Measurements from ENCODE around the gene CDHR3.

Gene CDHR3

DNA sequence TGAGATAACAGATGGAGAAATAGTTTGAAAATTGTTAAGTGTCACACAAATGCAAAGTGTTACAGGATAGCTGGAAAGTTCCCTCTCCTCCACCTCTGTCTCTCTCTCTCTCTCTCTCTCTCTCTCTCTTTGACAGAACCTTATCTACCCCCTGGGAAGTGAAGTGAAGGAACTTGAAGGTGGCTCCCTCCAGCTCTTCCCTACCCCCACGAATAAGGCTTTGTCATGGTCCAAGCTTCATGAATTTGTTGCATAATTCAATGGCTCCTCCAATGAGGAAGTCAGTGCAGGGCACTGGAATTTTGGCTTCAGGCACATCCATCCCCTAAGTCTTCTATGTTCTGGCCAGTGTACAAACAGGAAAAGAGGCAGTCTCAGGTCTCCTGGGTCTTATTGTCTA is 66.4 kb downstream of the CDHR3 start:
- no peak for DNase-seq (ENCODE audit: low spot score)

DNA sequence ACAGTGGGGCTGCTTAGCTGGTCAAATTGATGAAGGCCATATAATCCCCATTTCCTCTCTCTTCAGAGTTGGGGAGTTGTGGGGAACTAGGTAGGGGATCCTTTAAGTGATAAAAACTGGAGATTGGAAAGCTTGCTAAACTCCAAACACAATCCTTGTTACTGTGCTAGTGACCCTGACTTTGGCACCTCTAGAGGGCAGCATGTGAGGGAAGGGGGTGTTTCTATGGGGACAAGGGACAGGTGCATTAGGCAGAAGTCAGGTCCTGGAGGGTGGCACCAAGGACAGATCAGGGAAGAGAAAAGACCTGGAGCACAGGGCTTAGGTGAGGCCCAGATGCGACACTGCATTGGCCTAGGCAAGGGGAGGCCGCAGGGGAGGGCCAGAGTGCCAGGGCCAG is 66.9 kb downstream of the CDHR3 start:
- no peak for DNase-seq (ENCODE audit: low spot score)

DNA sequence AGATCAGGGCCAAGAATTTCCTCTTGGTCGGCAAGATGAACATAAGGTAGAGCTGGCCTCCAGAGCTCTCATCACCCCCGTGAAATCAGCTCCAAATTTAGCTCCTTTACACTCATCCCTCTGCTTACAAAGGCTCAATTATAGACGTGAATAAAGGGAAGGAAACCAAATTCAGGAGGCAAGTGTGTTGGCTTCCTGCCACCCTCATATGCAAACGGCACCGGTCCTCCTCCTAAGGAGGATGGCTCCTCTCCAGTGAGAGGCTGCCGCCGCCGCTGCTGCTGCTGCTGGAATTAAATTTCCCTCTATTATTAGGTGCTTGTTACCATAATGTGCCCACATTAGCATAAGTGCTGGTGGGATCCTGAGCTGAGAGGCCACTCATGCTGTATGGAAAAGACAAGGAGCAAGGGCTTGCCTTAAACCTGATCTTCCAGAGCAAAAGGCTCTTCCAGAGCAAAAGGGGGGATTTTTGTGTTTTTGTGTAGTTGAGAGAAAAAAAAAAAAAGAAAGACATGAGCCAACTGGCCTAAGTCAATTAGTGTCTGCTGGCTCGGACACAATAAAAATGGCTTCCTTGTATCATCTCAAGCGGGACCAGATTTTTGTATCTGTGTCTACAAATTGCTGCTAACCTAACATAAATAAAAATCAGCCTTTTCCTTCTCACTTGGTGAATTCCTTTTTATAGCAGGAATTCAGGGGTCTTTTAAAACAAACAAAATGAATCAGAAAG is 68.4 kb downstream of the CDHR3 start:
- no peak for DNase-seq (ENCODE audit: low spot score)

DNA sequence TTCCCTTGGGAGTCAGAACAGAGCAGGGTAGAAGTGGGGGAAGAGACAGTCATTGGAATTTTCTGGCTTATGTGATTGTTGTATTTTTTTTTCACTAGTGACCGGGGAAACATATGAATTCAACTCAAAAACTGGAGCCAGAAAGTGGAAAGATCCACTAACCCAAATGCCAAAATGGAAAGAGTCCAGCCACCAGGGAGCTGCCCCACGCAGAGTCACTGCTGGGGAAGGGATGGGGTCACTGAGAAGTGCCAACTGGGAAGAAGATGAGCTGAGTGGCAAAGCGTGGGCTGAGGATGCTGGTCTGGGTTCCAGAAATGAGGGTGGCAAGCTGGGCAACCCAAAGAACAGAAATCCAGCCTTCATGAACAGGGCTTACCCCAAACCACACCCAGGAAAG is 69.2 kb downstream of the CDHR3 start:
- no peak for DNase-seq (ENCODE audit: low spot score)

DNA sequence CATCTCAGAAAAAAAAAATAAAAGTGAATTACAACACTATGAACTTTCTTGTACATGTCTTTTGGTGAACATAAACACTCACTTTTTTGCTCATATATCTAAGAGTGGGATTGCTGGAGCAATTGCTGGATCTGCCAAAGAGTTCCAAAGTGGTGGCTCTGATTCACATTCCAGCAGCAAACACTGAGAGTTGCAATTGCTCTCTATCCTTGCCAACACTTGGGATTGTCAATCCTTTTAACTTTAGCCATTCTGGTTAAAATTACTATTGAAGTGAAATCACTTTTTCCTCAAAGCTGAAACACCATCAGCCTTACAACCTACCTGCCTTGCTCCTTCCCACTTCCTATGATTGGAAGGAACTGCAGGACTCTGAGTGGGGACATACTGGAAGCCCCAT is 70.7 kb downstream of the CDHR3 start:
- DNase-seq (ENCODE audit: low spot score): no peak

DNA sequence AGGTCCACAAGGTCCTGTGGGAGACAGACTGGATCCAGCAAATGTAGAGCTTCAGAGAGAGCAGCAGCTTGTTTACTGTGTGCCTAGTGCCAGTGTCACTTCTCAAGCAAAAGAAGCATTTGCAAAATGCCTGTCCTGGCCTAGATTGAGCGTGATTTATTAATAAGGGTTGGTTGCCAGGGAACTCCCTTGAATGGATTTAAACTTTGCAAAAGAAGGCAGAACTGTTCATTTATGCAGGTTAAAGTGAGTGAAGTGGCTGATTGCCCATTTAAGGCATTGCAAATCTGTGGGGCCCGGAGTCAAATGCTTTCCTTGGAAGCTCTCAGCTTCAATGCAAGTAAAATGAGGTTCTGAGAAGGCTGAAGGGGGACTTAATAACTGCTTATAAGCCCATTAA is 71.3 kb downstream of the CDHR3 start:
- DNase-seq (ENCODE audit: low spot score): no peak

DNA sequence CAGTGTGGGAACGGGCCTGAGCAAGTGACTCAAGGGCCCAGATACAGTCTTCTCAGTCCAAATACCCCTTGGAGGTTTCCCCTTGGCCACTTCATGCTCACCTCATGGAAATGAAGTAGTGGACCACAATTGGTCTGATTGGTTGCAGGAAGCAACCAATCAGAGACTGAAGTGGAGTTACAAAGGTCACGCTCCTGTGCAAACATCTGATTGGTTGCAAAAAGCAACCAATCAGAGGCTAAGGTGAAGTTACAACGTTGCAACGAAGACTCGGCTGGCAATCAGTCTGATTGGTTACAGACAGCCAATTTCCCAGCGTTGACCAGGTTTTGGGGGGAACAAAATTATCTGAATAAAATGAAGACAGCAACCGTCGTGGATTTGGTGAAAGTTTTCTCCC is 72.5 kb downstream of the CDHR3 start:
- no peak for DNase-seq (ENCODE audit: low spot score)

DNA sequence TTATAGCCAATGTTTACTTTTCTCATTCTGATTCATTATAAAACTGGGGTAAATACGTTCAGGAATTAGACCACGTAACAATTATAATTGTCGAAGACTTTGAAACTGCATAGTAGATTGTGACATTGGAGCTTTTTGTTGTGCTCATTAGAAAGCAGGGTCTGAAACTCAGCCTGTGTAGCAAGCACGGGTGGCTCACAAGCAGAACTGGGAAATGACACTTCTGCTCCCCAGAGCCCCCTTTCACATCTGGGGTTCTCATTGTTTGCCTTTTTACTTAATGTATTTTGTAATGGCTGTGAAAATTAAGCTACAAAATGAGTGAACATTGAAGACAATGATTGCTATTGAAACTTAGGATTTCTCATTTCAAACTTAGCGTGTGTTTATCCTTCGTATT is 72.9 kb downstream of the CDHR3 start:
- no peak for DNase-seq (ENCODE audit: low spot score)

DNA sequence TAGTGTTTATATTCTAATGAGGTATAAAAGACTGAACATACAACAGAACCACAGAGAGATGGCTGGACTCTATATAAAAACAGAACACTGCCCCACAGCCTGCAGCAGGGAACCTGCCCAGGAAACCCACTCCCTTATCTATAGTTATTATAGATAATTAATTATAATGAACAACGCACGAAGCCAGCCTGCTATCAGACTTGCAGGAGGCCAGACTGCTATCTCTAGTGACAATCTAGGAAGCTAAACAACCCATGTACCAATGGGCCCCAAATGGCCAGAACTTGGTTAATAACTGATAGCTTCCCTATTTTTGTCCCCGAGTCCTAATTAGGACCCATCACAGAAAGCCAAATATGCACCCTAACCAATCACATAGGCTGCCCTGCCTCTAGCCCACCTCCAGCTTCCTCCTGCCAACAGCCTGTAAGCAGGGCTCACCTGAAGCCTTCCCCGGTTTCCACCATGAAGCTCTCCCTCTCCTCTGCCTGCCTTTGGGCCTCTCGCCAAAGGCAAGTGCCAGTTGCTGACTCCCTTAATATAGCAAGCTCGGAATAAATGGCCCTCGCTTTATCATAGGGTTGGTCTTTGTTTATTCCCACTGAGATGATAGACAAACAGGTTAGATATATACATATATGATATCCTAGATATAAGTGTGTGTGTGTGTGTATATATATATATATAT is 74.6 kb downstream of the CDHR3 start:
- DNase-seq (ENCODE audit: low spot score): no peak

DNA sequence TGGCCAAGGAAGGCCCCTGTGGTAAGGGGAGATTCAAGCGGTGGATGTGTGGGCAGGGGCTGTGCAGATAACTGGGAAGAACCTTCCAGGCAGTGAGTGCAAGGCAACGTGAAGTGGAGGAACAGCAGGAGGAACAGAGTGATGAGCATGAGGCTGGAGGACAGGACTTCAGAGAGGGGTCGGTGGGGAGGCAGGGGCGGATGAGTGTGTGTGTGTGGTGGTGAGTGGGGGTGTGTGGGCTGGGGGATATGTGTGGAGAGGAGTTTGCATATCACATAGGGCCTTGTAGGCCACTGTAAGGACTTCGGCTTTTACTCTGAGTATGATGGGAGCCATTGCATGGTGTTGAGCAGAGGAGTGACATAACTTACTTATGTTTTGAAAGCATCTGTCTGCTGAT is 75.2 kb downstream of the CDHR3 start:
- no peak for DNase-seq (ENCODE audit: low spot score)

DNA sequence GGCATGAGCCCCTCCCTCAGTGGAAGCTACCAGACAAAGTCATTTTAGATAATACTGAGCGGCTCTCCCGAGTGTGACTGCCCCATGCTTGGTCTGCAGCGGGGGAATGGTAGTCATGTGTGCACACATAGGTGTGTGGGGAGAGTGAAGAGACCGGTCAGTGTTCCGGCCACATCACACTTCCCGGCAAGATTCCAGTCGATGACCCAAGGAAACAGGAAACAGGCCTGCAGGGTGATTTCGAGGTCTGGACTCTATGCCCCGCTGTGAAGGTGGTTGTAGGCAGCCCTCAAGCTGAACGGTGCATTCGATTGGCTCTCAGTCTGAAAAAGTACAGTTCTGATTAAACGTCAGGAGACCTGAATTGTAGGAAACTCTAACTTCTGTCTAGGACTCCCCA is 75.9 kb downstream of the CDHR3 start:
- no peak for DNase-seq (ENCODE audit: low spot score)

DNA sequence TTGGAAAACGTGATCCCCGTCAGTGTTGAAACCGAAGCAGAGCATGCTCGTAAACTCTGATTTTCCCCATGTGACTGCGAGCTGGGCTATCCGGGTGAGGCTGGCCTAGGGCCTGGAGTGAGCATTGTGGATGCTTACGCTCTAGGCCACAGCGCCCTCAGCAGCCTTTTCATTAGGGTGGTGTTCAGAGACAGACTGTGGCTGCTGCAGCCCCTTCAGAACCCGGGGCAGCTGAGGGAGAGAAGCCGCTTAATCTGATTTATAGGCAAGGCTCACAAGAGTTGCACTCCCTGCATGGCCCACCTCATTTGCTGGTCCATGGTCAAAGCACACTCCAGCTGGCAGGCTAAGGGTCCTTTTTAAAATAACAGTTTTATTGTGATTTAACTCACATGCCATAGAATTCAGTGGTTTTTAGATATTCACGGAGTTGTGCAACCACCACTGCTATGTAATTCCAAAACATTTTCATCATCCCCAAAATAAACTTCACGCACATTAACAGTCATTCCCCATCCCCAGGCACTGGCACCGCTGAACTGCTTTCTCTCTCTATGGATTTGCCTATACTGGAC is 76.5 kb downstream of the CDHR3 start:
- no peak for DNase-seq (ENCODE audit: low spot score)

DNA sequence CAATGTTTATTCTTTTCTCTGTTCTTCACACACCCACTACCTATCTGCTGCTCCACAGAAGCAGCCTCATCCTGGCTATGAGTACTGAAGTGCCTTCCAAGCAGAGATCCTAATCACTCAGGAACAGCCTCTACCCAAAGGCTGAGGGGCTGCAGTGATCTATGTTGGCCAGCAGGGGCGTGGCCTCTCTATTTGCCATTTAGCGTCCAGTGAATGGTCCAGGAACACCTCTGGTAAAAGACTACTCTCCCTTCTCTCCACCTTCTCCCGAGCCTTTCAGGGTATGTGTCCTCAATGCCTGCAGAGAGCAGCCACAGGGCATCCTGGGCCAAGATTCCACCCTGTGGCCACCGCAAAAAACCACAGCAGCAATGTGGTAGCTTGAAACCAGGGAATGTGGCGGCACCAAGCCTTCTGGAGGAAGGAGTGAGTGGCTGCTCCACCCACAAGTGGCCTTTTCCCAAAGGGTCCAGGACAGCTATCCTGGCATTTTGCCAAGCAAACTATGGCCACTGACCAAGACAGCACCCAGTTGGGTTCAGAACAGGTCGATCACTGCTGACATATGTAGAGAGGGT is 78.2 kb downstream of the CDHR3 start:
- DNase-seq (ENCODE audit: low spot score): peak; percentile 31

DNA sequence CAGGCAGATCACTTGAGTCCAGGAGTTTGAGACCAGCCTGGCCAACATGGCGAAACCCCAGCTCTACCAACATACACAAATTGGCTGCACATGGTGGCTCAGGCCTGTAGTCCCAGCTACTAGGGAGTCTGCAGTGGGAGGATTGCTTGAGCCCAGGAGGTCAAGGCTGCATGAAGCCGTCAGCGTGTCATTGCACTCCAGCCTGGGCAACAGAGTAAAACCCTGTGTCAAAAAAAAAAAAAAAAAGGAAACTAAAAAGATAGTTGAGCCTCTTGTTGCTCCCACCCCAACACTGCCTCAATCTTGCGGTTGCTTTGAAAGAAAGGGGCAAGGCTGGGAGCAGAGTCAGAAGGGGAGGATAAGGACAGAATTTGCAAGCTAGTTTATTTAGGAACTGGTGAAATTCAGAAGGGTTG is 79.1 kb downstream of the CDHR3 start:
- no peak for DNase-seq (ENCODE audit: low spot score)

DNA sequence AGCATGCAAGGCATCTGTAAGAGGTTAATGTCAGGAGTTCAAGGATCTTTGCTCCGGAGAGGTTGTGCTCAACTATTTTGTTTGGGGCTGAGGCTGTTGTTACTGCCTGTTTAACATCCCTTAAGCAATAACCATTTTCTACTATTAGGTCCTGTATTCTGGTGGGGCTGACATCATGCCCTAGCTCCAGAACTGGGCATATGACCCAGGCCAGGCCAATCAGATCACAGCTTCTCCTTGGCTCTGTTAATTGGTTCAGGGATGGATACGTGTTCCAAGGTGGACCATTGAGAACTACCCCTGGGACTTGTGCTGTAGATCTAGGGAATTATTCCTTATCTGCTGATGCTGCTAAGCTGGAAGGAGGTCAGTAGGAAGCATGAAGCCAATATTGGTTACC is 82.1 kb downstream of the CDHR3 start:
- DNase-seq (ENCODE audit: low spot score): no peak

DNA sequence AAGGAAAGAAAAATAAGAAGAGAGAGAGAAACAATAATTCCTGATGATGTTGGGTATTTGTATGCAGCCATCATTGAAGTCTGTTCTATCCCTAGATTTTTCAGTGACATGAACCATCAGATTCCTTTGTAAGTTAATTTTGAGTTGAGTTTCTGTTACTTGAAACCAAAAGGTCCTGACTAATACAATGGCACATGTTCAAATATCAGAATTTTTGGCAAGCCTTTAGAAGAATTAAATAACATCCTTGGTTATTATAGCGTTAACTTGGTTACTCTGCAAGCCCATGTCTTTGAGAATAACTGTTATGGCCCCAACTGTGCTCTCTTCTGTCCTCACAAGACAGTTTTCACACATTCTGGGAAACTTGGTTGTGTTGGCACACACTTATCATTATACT is 82.5 kb downstream of the CDHR3 start:
- no peak for DNase-seq (ENCODE audit: low spot score)

DNA sequence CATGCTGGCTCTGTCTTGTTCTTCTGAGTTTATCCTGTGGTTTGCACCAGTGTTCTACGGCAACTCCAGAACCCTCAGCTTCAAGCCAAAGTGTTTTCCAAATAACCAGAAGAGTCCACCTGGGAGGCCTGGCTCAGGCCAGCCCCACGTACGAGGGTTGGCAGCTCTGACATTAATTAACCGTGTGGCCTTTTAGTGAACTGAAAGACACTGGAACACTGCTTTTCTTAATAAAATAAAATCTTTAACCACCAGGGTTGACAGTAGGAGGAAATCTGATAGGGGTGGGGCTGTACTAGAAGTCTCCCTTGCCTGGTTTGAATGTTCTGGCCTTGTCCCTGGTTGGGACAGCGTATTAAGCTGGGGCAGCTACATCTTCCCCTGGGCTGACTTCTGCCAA is 84.1 kb downstream of the CDHR3 start:
- no peak for DNase-seq (ENCODE audit: low spot score)

DNA sequence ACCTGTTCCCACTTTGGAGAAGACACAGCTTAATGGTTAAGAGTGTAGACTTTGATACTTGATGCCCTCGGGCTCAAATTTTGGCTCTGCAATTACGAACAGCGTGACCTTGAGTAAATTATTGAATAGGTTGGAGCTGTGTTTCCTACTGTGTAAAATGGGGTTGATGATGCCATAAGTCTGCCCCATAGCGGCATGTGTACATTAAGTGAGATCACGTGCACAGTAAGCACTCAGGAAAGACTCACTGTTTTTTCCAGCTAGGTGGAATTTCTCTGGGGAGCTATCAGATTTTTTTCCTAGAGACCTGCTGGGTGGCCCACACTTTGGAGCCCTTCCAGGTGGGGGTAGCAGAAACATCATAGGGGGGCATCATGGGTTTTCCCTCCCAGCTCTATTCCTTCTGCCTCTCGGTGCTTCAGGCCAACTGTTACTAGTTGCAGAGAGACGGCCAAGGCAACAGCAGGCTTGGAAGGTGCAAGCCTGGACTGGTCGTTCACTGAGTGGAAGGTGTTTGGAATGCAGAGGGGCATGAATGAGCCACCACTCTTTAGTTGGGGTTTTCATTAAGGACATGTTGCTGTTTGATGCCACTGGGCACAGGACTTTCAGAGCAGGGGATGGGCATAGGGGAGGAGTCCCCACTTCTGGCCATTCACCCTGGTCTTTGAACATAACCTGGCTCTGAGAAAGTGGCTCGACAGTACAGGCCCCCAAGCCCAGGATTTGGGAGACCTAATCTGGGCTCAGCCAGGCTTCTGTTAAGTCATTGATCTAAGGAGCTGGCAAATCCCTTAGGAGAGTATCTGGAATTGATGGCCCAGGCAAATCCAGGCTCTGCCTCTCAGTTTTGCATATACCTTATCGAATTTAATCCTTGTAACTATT is 85.0 kb downstream of the CDHR3 start:
- DNase-seq (ENCODE audit: low spot score): no peak

DNA sequence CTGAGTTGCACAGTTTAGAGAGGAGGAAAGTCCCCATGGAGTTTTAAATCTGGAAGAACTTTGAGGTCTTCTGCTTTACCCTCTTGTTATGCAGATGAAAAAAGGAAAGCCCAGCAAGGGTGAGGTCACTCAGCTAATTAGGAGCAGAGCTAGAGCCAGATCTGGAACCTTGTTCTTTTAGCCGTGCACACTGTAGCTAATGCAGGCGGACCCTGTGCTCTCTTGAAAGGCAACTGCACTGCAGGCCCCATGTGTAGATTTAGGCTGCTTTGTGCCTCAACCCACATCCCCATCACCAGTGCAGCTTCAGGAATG is 85.6 kb downstream of the CDHR3 start:
- DNase-seq (ENCODE audit: low spot score): no peak

DNA sequence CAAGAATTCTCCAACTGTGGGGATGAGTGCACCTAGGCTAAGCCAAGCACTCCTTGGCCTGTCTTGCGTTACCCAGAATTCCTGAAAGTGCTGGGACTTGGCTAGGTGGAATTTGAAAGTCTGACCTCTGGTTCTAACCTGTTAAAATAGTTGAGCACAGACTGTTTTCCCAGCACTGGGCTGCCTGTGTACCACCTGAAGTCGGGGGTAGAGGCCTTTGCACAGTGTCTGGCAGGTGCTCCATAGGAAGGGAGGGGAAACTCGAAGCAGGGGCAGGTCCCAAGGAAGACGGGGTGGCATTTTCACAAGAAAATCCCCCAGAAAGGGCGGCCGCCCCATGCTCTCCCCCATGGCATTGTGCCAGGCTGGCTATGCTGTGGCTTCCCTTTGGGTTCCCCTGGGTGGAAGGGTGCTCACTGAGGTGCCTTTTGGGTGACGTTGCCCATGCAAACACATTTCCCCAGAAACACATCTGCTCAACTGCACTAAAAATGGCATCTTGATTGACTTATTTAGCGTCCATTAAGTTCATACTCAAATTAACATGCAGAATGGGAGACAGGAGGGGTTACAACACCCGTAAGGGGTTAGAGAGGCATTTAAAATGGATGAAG is 86.2 kb downstream of the CDHR3 start:
- DNase-seq (ENCODE audit: low spot score): no peak

DNA sequence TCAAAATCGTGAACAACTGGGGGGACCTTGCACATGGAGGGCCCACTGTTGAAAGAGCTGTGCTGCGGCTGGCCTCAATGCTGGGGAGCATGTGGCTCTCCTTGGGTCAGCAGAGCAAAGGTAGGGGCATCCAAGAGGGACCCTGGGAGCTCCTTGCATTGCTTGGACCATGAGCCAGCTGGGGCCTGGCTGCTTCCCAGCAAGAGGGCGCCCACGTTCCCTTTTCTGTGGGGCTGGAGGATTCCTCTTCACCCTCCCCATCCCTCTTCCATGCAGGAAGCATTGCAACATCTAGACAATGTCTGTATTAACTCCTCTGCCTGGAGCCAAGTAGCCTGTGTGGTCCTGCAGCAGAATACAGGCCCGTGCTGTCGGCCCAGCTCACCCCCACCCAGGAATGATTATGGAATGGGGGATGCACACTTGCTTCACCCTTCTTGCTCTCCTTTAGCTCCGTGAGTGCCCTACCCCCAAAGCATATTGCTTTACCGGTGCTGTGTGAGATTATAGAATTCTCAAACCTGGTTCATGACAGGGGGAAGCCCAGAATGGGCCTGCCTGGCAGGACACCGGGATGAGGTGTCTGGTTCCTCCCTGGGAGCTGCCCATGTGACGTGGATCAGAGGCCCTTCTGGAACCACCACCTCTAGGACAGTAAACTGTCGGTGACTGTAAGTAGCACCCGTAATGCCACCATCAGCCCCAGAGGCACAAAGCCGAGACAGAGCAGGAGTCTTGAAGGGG is 87.1 kb downstream of the CDHR3 start:
- DNase-seq (ENCODE audit: low spot score): no peak

Measured in CD4-positive, alpha-beta T cell treated with Interleukin-2 at 100 ng/mL for 4 hours (primary cell).